C4-2B (cell line): ENCODE results near the gene ELANE.

ENCODE experiments used
- CTCF ChIP-seq: fragments of 450-650 bp; conservative IDR thresholded peaks from 2 replicates; pipeline ENCODE4 v1.5.1; 2017; ENCODE audit warnings: mild to moderate bottlenecking
- ZFX ChIP-seq: fragments of 450-650 bp; IDR thresholded peaks from 2 replicates; pipeline ENCODE4 v1.6.1; 2017

- TF ChIP-seq CTCF (no peak), ZFX (no peak)
Measured at GRCh38 chr19:896999-897398, 44.9 kb downstream of the ELANE start.
